GM21526 (cell line): ENCODE results near the gene ZNF423.
"Not testable (repeated sequence)": the region's sequence is repeated elsewhere in the genome, so short reads cannot be mapped to it uniquely, and the experiment has no call there.

Experiments
- ATAC-seq: cut with Tn5 transposase; IDR thresholded peaks from one replicate; pipeline ENCODE4 v1.9.1; 2021; ENCODE audit warnings: moderate library complexity; ENCODE audit not compliant: unreplicated experiment, low FRiP score

Gene ZNF423

DNA sequence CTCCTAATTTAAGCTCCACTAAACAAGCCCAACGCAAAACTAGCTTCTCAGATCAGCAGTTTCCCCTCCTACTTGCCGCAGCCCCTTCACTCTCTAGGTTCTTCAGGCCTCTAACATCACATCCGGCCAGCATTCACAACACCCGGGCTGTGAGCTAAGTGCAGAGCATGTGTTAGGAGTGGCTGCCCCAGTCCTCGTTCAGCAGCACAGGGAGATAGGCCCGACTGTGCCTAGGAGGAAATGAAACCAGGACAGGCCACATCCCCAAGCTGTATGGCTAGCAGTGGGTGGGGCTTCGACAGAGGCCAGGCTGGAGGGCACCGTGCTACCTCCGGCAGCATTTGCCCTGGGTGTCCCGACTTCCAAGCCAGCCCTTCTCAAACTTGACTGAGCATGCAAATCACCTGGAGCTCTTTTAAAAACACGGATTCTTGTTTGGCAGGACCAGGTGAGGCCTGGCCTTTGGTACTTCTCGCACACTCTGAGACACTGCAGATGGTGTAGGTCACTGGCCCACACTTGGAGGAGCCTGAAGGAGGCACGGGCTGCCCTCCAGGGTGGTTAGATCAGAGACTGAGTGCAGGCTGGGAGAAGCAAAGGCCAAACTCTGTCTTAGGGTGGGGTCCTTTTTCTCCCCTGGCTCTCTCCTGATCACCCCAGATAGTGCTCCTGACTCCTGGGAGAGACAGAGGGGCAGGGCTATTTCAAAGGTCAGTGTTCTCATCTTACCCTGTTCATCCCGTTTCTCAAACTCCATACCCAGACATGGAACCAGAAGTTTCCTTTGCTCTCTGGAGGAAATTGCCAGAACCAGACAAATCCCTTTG is 280.4 kb downstream of the ZNF423 start:
- ATAC-seq, result peak; percentile 96

GRCh38 chr16:49574826-49575225 is 281.1 kb downstream of the ZNF423 start:
- ATAC-seq, result no peak

- ATAC-seq, result no peak
These were observed 288.0 kb downstream of the ZNF423 start for GRCh38 chr16:49567950-49568349.

DNA sequence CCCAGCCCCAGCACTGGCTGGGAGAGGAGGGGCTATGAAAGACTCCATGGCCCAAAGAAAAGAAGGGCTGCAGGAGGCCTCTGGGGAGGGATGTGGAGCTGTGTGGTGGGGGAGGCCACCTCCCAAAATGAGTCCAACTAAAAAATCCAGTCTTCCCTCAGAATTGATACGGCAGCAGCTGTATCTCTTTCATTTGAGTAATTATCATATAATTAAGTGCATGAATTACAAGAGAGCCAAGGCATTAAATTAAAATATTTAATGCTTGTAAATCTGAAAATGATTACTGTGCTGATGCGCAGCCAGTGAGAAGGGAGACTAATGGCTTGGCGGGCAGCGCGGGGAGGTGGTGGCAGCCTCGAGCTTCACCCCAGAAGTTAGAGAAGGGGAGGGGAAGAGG is 289.5 kb downstream of the ZNF423 start:
- ATAC-seq, result no peak

GRCh38 chr16:49564496-49565229 is 291.2 kb downstream of the ZNF423 start:
- no peak for ATAC-seq

DNA sequence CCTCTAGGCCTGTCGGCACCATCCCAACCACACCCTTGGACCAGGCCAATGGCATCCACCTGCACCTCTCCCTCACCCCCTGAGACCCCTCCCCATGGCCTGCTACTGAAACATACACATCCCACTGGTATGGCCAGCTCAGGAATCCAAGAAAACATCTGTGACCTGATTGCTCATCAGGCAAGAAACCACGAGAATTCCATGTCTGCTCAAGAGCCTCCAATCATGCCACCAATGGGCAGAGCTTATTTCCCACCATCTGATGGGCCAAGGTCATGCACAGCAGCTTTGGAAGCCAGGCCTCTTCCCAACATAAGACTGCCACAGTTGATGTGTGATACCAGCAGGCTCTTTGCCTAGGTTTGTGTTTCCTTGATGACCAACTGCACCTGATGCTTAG is 292.2 kb downstream of the ZNF423 start:
- no peak for ATAC-seq

- ATAC-seq, result not testable (repeated sequence)
These were observed 293.0 kb downstream of the ZNF423 start for GRCh38 chr16:49562894-49563293.

DNA sequence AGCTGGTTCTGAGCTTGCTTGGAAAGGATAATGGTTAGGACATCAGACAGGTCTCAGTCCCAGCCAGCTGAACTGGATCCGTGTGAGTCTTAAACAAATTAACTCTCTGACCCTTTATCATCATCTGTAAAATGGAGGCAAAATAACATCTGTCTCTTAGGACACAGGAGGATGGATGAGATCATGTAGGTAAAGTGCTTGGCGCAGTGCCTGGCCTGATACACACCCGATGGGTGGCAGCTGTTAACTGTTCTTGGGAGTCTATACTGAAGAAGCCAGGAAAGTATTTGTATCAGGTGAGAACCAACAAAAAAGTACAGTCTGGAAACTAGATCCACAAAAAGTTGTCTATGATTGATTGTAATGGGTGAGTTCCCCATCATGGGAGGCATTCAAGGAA is 293.7 kb downstream of the ZNF423 start:
- no peak for ATAC-seq

DNA sequence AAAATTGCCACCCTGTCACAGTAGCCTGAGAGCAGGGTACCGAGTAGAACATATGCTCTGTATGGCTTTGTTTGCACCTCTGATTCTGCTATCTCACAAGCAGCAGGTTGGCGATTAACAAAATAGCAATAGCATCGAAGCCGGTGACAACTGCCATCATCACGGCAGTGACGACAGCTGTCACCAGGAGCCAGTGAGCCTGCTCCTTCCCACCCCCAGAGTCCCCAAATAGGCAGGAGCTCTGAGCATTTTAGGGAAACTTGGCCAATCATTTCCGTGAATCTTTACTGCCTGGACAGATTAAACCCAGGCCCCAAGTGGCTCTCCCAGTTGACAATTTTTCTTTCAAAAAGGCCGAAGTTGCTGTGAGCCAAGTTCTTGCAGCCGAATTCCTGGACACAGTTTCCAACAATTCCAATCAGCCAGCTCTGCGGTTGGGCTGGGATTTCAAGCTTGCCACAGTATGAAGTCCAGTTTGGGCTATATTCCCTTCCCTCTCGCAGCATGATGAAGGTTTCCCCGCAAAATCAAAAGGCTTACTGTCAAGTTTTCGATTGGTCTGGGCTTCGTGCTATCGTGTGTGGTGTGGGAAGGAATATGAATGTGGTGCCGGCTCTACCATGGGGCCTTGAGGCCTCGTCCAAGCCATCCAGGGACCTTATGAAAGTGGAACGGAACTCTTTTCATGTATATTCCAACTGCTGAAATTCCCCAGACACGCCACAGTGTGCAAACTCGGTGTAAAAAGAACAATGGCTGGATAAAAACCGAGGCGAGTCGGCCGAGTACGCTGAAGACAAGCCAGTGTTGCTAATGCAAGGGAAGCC is 295.7 kb downstream of the ZNF423 start:
- no peak for ATAC-seq

DNA sequence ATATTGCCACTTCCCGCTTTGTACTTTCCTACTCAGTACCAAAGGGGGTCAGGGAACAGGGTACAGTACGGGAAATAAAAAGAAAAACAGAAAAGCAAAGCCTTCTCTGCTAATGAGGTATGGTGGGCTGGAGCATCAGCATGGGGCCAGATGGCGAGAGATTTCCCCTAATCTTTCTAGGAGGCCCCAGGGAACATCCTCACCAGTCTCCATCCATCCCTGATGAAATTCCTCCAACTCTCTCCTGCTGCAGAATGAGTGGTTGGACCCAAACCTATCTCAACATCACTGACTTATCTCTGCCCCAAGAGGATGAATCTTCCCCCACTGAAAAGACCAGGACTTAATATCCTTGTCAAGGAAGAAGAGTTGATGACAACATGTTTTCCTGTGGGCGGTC is 296.7 kb downstream of the ZNF423 start:
- no peak for ATAC-seq

DNA sequence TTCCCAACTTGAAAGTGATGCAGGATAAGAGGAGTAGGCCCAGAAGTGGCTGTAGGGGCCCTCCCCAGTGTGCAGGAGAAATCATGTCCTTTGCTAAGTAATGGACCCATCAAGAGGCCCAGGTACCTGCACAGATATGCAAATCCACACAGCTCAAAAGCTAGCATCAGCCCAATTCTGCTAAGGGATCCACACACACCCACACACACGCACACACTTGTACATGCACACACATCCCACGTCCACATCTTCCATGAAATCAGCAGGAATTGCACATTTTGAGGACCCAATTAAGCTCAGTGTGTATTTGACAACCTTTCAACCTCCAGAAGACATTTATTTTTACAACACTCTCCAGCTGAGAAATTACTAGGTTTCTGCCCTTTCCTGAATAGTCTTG is 297.5 kb downstream of the ZNF423 start:
- no peak for ATAC-seq

DNA sequence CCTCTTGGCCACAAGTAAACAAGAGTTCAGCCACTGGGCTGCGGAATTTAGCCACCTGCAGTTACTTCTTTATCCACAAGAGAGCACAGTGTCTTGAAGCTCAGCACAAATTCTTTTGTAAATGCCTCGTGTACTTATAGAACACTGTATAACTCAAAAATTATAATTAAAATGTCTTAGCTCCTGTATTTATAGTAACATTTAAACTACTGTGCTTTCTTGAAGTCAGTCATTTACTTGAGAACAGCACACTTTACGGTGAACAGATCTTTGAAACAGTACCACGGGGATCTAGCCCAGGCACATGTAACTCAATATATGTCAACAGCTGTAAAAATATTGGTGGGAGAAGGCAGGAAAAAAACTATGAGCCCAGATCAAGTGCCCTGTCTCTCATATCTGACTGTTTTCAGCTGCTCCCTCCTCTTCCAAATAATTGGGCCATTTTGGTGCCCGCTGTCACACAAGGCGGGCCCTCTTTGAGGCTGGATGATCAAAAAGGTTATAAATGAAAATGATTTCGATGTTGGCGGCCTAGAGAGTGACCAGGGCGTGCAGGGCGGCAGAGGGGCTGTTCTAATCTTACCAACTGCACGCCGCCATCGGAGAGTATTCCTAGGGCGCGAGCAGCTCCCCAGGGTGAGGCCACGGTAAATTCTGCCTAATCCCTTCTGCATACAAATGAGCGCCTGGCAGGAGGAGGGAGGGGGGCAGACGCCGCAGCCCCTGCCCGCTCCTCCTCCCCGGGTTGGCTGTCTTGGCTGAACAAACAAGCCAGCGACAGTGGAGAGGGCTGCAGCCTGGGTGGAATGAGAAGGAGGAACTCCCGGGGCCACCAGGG is 299.1 kb downstream of the ZNF423 start:
- no peak for ATAC-seq

DNA sequence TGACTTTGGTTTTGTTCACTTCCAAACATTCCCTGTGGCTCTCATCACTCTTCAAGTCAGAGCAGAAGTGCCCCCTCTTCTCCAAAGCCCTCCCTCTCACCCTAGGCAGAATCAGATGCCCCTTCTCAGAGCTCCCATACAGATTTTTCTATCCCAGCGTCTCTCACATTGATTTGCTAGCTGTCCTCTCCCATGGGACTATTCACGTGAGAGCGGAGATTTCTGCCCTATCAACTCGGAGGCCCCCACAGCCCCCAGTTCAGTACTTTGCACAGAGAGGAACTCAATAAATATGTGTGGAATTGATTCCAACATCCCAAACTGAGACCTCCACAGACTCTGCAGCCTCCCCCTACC is 299.7 kb downstream of the ZNF423 start:
- ATAC-seq, result no peak

DNA sequence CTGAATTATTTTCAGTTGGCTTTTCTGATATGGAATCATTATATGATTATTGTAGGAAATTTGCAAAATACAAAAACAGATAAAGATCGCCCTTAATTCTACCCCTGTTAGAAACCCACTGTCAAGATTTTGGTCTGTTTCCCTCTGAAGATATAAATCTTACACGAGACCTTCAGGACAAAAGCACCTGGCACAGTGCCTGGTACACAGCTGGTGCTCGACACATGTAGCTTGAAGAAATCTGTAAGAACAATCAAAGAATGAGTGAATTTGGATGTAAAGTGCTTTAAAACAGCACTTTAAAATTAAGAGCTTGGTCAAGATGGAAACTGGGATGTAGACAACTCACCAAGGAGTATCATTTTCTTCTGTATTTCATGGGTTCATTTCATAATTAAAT is 301.2 kb downstream of the ZNF423 start:
- no peak for ATAC-seq

DNA sequence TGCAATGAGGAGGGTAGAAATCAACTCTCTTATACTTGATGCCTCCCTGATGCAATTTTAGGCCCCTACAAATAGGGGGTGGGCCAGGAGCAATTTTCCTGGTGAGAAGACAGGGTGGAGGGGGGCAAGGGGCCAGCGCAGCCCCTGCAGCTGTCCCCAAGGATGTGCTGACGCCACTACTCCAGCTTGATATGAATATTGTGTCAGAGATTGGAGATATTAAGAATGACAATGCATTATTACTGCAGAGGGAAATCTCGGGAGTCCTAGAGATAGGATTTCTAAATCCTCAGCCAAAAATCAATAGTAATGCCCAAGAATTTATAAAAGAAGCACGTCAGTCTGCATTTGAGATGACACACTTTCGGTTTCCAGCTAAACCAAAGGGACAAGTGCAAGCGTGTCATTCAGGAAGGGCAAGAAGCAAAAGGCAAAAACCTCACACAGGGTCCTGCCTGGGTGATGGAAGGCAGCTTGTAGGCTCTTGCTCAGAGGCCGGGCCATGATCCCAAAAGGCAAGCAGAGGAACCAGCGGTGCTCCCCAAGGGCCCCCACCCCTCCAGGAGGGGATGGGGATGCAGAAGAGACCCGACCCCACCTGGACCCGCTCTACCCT is 303.5 kb downstream of the ZNF423 start:
- no peak for ATAC-seq

GRCh38 chr16:49550666-49551065 is 305.2 kb downstream of the ZNF423 start:
- no peak for ATAC-seq

DNA sequence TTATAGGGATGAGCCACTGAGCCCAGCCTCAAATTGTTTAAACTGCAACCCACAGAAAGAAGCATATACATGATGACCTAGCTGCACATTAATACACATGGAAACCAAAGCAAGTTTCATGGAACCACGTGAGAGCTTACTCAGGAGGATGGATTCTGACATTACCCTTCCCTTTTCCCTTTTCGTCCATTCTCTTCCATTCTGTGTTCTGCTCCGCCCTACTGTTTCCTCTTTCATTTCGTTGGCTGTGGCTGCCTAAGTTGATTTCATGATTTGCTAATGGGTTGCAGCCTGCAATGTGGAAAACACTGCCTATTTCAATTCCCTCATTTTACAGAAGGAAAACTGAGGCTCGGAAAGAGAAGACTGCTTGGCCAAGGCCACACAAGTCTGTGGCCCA is 305.8 kb downstream of the ZNF423 start:
- no peak for ATAC-seq

- no peak for ATAC-seq
These were observed 307.5 kb downstream of the ZNF423 start for GRCh38 chr16:49548325-49548970.

DNA sequence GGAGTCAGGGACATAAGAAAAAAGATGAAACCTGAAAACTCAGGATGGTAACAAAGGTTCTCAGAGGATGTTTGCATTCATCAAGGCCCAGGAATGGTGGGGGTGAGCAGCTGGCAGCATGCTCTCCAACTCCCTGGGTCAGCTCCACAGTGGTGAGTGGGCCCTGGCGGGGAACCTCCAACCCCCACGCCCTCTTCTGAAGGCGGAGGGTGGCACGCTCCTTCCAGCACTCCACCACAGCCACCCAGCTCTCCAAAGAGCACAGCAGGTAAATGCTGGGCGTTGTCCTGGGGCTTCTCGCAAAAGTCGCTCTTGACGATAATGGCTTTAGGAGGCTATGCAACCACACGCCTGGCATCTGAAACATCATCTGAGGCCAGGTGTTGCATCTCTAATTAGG is 308.5 kb downstream of the ZNF423 start:
- ATAC-seq, result no peak
